ENCODE data around the gene ETAA1.
A peak's percentile ranks its signal among the peaks of the same experiment; 100 is the strongest.

The ETAA1 gene

GRCh38 chr2:67445652-67446268, 48.6 kb downstream of the ETAA1 start:
- no peak for DNase-seq

GRCh38 chr2:67446491-67446911, 49.4 kb downstream of the ETAA1 start:
- DNase-seq: peak in 1 of 2 experiments; percentile 31

GRCh38 chr2:67448648-67449047, 51.5 kb downstream of the ETAA1 start:
- no peak for DNase-seq

DNA sequence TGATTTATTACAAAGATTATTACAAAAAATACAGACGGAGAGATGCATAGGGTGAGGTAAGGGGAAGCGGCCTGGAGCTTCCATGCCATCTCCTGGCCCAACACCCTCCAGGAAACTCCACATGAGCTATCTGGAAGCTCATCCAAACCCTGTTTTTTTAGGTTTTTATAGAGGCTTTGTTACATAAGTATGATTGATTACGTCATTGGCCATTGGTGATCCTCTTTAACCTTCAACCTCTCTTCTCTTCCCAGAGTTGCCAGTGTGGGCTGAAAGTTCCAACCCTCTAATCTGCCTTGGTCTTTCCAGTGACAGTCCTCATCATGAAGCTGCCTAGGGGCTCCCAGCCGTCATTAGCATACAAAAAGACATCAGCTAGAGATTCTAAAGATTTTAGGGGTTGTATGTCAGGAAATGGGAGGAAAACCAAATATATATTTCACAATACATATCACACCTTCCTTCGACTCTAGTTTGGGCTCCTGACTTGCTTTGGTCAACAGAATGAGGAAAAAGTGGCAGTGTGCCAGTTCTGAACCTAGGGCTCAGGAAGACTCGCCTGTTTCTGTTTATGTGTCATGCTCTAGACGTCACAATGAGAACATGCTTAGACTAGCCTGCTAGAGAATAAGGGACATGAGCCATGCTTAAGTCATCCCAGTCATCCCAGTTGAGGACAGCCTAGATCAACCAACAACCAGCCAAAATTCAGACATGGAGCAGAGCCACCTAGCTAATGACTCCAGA, 54.1 kb downstream of the ETAA1 start:
- no peak for DNase-seq

GRCh38 chr2:67453310-67453709, 56.2 kb downstream of the ETAA1 start:
- DNase-seq: no peak

GRCh38 chr2:67455219-67456142, 58.3 kb downstream of the ETAA1 start:
- no peak for DNase-seq

- DNase-seq: no peak
These were observed 59.3 kb downstream of the ETAA1 start for GRCh38 chr2:67456428-67456827.

GRCh38 chr2:67457699-67458098, 60.6 kb downstream of the ETAA1 start:
- DNase-seq: no peak

- no peak for DNase-seq
These were observed 62.6 kb downstream of the ETAA1 start for GRCh38 chr2:67459761-67460160.

All from NCI-H524 (cell line).